Natural killer cell (primary cell): ENCODE measurements around the gene TOR1AIP2. TPM values are rescaled to one million over a fixed set of nuclear protein-coding genes. Genes with fewer than 3 reads are reported as not detected.

Experiments
- ATAC-seq, 3 donors: fragments of 150-1000 bp in 2 of 3; fragments of 200-7000 bp in 1 of 3; cut with Tn5 transposase; 1 replicate in 1 of 3; 2 replicates in 2 of 3; pipeline ENCODE4 v1.10.0; 2021; ENCODE audit warnings: mild to moderate bottlenecking in 2 of 3, moderate library complexity in 2 of 3
- DNase-seq, 2 donors: peaks; one replicate each; pipeline versions ENCODE4 v3.0.0 to v3.0.0-alpha.2; 2013 to 2021; ENCODE audit warnings: mixed read lengths in 1 of 2
- H3K27ac ChIP-seq: one replicate; pipeline ENCODE4 v1.5.1; 2013; ENCODE audit warnings: mild to moderate bottlenecking, low read length
- H3K27me3 ChIP-seq: one replicate; pipeline ENCODE4 v1.6.1; 2013; ENCODE audit warnings: low read length; ENCODE audit not compliant: control insufficient read depth, insufficient read depth
- H3K36me3 ChIP-seq: one replicate; pipeline ENCODE4 v1.6.1; 2013; ENCODE audit warnings: low read length; ENCODE audit not compliant: control insufficient read depth, insufficient read depth
- H3K4me1 ChIP-seq: one replicate; pipeline ENCODE4 v1.6.1; 2013; ENCODE audit warnings: low read length; ENCODE audit not compliant: control insufficient read depth, insufficient read depth
- H3K4me3 ChIP-seq: one replicate; pipeline ENCODE4 v1.5.1; 2013; ENCODE audit warnings: low read length
- H3K9me3 ChIP-seq: one replicate; pipeline ENCODE4 v1.6.1; 2013; ENCODE audit warnings: low read length; ENCODE audit not compliant: control insufficient read depth, insufficient read depth
- H3K27ac Mint-ChIP-seq, 2 donors: one replicate each; pipeline ENCODE4 v1.8.0; 2022; ENCODE audit warnings: mild to moderate bottlenecking in 2 of 2, mixed read lengths in 2 of 2, moderate library complexity in 1 of 2
- H3K27me3 Mint-ChIP-seq, 2 donors: one replicate each; pipeline ENCODE4 v1.8.0; 2022; ENCODE audit warnings: low read depth in 2 of 2, mixed read lengths in 2 of 2
- H3K36me3 Mint-ChIP-seq: one replicate; pipeline ENCODE4 v1.8.0; 2022; ENCODE audit warnings: mixed read lengths
- H3K4me1 Mint-ChIP-seq, 2 donors: one replicate each; pipeline ENCODE4 v1.8.0; 2022; ENCODE audit warnings: mixed read lengths in 2 of 2
- H3K4me3 Mint-ChIP-seq: one replicate; pipeline ENCODE4 v1.8.0; 2022; ENCODE audit warnings: mild to moderate bottlenecking, moderate library complexity, mixed read lengths
- H3K9me3 Mint-ChIP-seq, 2 donors: one replicate each; pipeline ENCODE4 v1.8.0; 2022; ENCODE audit warnings: mixed read lengths in 2 of 2
- WGBS: methylation state at CpG from one replicate; pipeline ENCODE4 v1.1.7; 2013; ENCODE audit warnings: missing lambda C conversion rate; ENCODE audit not compliant: insufficient coverage; 5-methylcytosine and 5-hydroxymethylcytosine counted together
- intact Hi-C: fragments of 100-400 bp; cut with micrococcal nuclease; formaldehyde crosslinking; loops from one replicate; pipeline ENCODE4 v1.14.2; 2022
- total RNA-seq, 4 donors: library from RNA; stranded (reverse); fragments of 120-200 nt in 1 of 4; gene quantifications; one replicate each; pipeline versions ENCODE4 v1.2.3 to v1.2.4, GENCODE V29; 2013 to 2022
- TF ChIP-seq, protein P1 (sequence below): fragments of 200-600 bp; IDR thresholded peaks from one replicate; pipeline ENCODE4 v1.8.0; 2022; ENCODE audit warnings: antibody characterized with exemption

TOR1AIP2 gene
- total RNA-seq, 3 donors from 2014 or later (not counting 1 experiment from before 2014, with no cell fraction given), result 68.6 to 74.2 (median 71.7) TPM

DNA sequence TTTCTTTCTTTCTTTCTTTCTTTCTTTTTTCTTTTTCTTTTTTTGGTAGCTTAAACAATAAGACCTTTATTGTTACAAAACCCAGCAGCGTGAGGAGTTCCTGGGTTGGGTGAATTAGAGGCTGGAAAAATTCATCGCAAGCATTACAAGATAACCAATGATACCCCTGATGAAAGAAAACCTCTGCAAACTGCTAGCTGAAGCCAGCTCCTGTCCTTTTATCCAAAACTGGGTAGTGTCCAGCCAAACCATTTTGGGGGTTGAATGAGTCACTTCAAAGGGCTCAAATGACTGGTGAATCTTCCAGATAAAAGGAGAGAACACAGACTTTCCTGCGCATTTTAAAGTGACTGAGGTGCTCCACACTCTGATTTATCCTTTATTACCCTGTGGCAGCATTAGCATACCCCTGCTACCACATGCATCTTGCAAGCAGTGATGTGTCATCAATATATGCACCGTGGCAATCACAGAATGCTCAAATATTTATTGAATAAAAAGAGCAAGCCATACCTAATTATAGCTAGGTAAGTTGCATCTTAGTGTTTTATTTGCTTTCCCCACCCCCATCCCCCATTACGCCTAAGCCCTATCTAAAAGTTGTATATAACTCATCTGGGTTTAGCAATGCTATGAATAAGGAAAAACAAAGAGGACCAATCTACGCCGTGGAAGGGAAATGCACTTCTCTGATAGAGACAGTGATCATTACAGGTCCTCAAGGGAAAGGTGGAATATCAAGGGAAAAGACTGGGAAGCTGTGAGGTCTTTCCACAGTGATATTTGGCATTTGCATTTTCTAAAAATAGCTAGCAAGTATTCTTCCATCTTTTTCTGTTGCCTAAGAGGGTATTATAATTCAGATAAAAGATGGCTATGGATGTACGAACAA, 44.6 kb upstream of the TOR1AIP2 start:
- H3K27me3 ChIP-seq, result no peaks in the 10 kb centered on the region
- TF ChIP-seq, protein P1, sequence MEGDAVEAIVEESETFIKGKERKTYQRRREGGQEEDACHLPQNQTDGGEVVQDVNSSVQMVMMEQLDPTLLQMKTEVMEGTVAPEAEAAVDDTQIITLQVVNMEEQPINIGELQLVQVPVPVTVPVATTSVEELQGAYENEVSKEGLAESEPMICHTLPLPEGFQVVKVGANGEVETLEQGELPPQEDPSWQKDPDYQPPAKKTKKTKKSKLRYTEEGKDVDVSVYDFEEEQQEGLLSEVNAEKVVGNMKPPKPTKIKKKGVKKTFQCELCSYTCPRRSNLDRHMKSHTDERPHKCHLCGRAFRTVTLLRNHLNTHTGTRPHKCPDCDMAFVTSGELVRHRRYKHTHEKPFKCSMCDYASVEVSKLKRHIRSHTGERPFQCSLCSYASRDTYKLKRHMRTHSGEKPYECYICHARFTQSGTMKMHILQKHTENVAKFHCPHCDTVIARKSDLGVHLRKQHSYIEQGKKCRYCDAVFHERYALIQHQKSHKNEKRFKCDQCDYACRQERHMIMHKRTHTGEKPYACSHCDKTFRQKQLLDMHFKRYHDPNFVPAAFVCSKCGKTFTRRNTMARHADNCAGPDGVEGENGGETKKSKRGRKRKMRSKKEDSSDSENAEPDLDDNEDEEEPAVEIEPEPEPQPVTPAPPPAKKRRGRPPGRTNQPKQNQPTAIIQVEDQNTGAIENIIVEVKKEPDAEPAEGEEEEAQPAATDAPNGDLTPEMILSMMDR, result no peak
- DNase-seq, result no peak
- 97% methylated on average over 5 of the region's 8 CpGs for WGBS
- intact Hi-C loops, result no loop called here
- no peaks in the 10 kb centered on the region for H3K9me3 ChIP-seq
- no peak overlapping the region for H3K4me3 ChIP-seq
- peaks cover 13% of the 10 kb centered on the region for H3K36me3 Mint-ChIP-seq
- H3K36me3 ChIP-seq, result peaks cover 37% of the 10 kb centered on the region
- peaks cover 16% of the 10 kb centered on the region in 2 donors for H3K4me1 Mint-ChIP-seq
- H3K4me3 Mint-ChIP-seq, result no peak overlapping the region
- no peak overlapping the region for H3K27ac ChIP-seq
- ATAC-seq, result no peak
- no peaks in the 10 kb centered on the region for H3K27me3 Mint-ChIP-seq
- H3K4me1 ChIP-seq, result no peaks in the 10 kb centered on the region
- H3K9me3 Mint-ChIP-seq, result no peaks in the 10 kb centered on the region
- H3K27ac Mint-ChIP-seq, result peak overlapping the region; percentile 24 to 33

DNA sequence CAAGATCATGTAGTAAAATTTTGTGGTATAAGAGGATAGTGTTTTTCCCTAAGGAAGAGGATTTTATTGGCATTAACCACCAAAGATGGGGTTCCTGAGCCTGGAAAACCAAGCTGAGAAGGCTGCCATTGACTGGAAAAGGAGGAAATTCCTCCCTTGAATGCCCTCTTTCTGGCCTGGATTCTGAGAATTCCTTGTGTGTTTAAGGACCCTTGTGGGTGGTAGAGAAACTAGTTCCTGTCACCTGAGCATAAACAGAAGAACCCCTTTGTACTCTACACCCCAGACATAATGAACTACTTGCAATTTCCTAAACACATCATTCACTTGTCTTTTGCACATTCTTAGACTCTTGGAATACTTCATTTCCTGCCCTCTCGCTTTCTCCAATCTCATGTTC, 43.9 kb upstream of the TOR1AIP2 start:
- Histone ChIP-seq H3K27me3 (no peaks in the 10 kb centered on the region), H3K4me1 (no peaks in the 10 kb centered on the region), H3K9me3 (no peaks in the 10 kb centered on the region), H3K36me3 (peaks cover 40% of the 10 kb centered on the region), H3K27ac (no peak overlapping the region), H3K4me3 (no peak overlapping the region)
- no peak for ATAC-seq
- 100% methylated on average over 1 of the region's 1 CpG for WGBS
- Mint-ChIP-seq H3K27me3 (no peaks in the 10 kb centered on the region), H3K36me3 (peaks cover 13% of the 10 kb centered on the region), H3K9me3 (no peaks in the 10 kb centered on the region), H3K27ac (peak overlapping the region in 1 of 2 donors; percentile 3), H3K4me1 (peaks cover 16 to 17% of the 10 kb centered on the region in 2 donors), H3K4me3 (no peak overlapping the region)
- DNase-seq, result no peak
- intact Hi-C loops, result no loop called here
- TF ChIP-seq, protein P1, result no peak

DNA sequence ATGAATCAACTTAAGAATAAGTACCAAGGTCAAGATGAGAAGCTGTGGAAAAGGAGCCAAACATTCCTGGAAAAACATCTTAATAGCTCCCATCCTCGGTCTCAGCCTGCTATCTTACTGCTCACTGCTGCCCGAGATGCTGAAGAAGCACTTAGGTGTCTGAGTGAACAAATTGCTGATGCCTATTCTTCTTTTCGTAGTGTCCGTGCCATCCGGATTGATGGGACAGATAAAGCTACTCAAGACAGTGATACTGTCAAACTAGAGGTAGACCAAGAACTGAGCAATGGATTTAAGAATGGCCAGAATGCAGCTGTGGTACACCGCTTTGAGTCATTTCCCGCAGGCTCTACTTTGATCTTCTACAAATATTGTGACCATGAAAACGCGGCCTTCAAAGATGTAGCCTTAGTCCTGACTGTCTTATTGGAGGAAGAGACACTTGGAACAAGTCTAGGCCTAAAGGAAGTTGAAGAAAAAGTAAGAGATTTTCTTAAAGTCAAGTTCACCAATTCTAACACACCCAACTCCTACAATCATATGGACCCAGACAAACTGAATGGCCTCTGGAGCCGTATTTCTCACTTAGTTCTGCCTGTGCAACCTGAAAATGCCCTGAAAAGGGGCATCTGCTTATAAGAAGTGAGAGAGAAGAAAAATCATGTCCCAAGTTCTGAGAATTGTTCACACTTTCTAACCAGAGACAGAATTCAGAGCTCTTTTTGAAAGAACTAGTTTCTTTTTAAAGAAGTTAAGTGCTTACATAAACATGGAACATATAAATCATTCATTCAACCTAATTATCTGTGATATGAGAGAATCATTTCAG, 40.2 kb upstream of the TOR1AIP2 start:
- Histone ChIP-seq H3K9me3 (no peaks in the 10 kb centered on the region), H3K27ac (no peak overlapping the region), H3K4me1 (no peaks in the 10 kb centered on the region), H3K36me3 (peaks cover 67% of the 10 kb centered on the region), H3K27me3 (no peaks in the 10 kb centered on the region), H3K4me3 (no peak overlapping the region)
- 76% methylated on average over 10 of the region's 10 CpGs for WGBS
- Mint-ChIP-seq H3K27ac (peak overlapping the region; percentile 64 to 72), H3K9me3 (no peaks in the 10 kb centered on the region), H3K4me3 (peak overlapping the region; percentile 26), H3K4me1 (peaks cover 16 to 17% of the 10 kb centered on the region in 2 donors), H3K36me3 (peaks cover 13% of the 10 kb centered on the region), H3K27me3 (no peaks in the 10 kb centered on the region)
- TF ChIP-seq, protein P1, result no peak
- intact Hi-C loops, result no loop called here
- ATAC-seq, result peak in 1 of 3 donors; percentile 18
- no peak for DNase-seq
